Activated T-helper 2 cell treated with anti-CD3 and anti-CD28 coated beads, Interferon-gamma antibody, Interleukin-2, Interleukin-4, amounts not matched to agents 10 μg/mL and 5 μg/mL and 100 μg/mL, durations not matched to agents 14 hours and 24 hours and 36 hours (primary cell): ENCODE results near the gene SMPX. TPM values are rescaled to one million over a fixed set of nuclear protein-coding genes. Genes with fewer than 3 reads are reported as not detected.

Experiments used
- DNase-seq: peaks from one replicate; pipeline ENCODE4 v3.0.0; 2021; ENCODE audit warnings: low spot score
- H3K27ac Mint-ChIP-seq: one replicate; pipeline ENCODE4 v1.8.0; 2021; ENCODE audit warnings: mixed read lengths
- H3K27me3 Mint-ChIP-seq: one replicate; pipeline ENCODE4 v1.8.0; 2021; ENCODE audit warnings: low read depth, mixed read lengths
- H3K36me3 Mint-ChIP-seq: one replicate; pipeline ENCODE4 v1.8.0; 2021; ENCODE audit warnings: low read depth, mixed read lengths
- H3K4me1 Mint-ChIP-seq: one replicate; pipeline ENCODE4 v1.8.0; 2021; ENCODE audit warnings: low read depth, mixed read lengths
- H3K4me3 Mint-ChIP-seq: one replicate; pipeline ENCODE4 v1.8.0; 2021; ENCODE audit warnings: low read depth, mild to moderate bottlenecking, moderate library complexity, mixed read lengths
- H3K9me3 Mint-ChIP-seq: one replicate; pipeline ENCODE4 v1.8.0; 2021; ENCODE audit warnings: mixed read lengths
- intact Hi-C: fragments of 100-400 bp; cut with micrococcal nuclease; formaldehyde crosslinking; loops from one replicate; pipeline ENCODE4 v1.15.1; 2023
- total RNA-seq: library from RNA; stranded (reverse); gene quantifications from 2 replicates; pipeline ENCODE4 v1.2.3, GENCODE V29; 2022

SMPX gene
- total RNA-seq, 1 donor from 2014 or later: not detected

- H3K4me3 Mint-ChIP-seq: no peak overlapping the region
- no peaks in the 10 kb centered on the region for H3K9me3 Mint-ChIP-seq
- H3K36me3 Mint-ChIP-seq: no peaks in the 10 kb centered on the region
- no peak overlapping the region for H3K27ac Mint-ChIP-seq
- intact Hi-C loops: no loop called here
- H3K27me3 Mint-ChIP-seq: no peaks in the 10 kb centered on the region
- DNase-seq: no peak
- no peaks in the 10 kb centered on the region for H3K4me1 Mint-ChIP-seq
These were observed 59.6 kb downstream of the SMPX start for GRCh38 chrX:21698272-21698671.

GRCh38 chrX:21691512-21692018, 66.4 kb downstream of the SMPX start:
- intact Hi-C loops: no loop called here
- no peaks in the 10 kb centered on the region for H3K9me3 Mint-ChIP-seq
- no peaks in the 10 kb centered on the region for H3K27me3 Mint-ChIP-seq
- no peak overlapping the region for H3K4me3 Mint-ChIP-seq
- H3K27ac Mint-ChIP-seq: no peak overlapping the region
- H3K4me1 Mint-ChIP-seq: peaks cover 2% of the 10 kb centered on the region
- DNase-seq: no peak
- H3K36me3 Mint-ChIP-seq: no peaks in the 10 kb centered on the region

DNA sequence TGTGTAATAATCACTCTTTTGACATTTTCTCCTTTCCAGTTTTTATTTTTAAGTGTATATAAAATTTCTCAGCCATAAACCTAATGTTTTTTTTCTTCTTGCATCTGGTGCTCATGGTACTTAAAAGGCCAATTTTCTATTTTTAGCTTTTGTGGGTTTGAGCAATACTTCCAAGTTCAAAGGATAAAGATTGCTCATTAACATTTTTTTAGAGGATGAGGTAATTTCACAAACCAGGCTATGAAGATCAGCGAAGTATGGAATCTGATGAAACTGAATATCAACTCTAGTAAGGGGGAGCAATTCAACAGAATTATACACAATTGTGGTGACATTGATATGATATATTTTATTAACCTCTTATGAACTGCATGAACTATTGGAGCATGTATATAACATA, 74.0 kb downstream of the SMPX start:
- no peak overlapping the region for H3K4me3 Mint-ChIP-seq
- intact Hi-C loops: no loop called here
- H3K9me3 Mint-ChIP-seq: no peaks in the 10 kb centered on the region
- no peaks in the 10 kb centered on the region for H3K36me3 Mint-ChIP-seq
- no peak overlapping the region for H3K27ac Mint-ChIP-seq
- H3K4me1 Mint-ChIP-seq: no peaks in the 10 kb centered on the region
- H3K27me3 Mint-ChIP-seq: no peaks in the 10 kb centered on the region
- no peak for DNase-seq

DNA sequence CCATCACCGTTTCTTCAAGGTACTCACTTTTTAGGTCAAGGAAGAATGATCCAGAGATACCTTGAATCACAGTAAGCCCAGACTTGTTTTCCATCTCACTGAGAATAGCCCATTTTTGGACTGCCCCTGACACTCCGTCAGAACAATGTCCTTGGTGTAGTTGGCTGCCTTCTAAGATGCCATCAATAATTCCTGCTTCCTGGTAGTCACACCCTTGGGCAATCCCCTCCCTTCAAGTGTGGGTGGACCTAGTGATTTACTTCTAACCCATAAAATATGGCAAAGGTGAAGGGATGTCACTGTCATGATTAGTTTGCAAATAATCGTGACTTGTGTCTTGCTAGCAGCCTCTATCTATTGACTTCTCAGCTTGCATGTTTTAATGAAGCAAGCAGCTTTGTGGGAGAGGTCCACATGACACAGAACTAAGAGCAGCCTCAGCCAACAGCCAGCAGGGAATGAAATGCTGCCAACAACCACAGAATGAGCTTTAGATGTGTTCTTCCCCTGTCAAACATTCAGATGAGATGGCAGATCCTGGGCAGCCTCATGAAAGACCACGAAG, 79.8 kb downstream of the SMPX start:
- intact Hi-C loops: no loop called here
- DNase-seq: no peak
- H3K4me1 Mint-ChIP-seq: peaks cover 1% of the 10 kb centered on the region
- no peaks in the 10 kb centered on the region for H3K27me3 Mint-ChIP-seq
- H3K9me3 Mint-ChIP-seq: no peaks in the 10 kb centered on the region
- no peak overlapping the region for H3K4me3 Mint-ChIP-seq
- H3K27ac Mint-ChIP-seq: no peak overlapping the region
- no peaks in the 10 kb centered on the region for H3K36me3 Mint-ChIP-seq

- H3K27ac Mint-ChIP-seq: no peak overlapping the region
- H3K4me1 Mint-ChIP-seq: peaks cover 1% of the 10 kb centered on the region
- no peak for DNase-seq
- no peaks in the 10 kb centered on the region for H3K36me3 Mint-ChIP-seq
- intact Hi-C loops: no loop called here
- no peaks in the 10 kb centered on the region for H3K9me3 Mint-ChIP-seq
- no peaks in the 10 kb centered on the region for H3K27me3 Mint-ChIP-seq
- no peak overlapping the region for H3K4me3 Mint-ChIP-seq
These were observed 82.0 kb downstream of the SMPX start for GRCh38 chrX:21675931-21676330.

- Mint-ChIP-seq H3K27ac (no peak overlapping the region), H3K36me3 (no peaks in the 10 kb centered on the region), H3K4me3 (no peak overlapping the region), H3K27me3 (no peaks in the 10 kb centered on the region), H3K4me1 (peaks cover 1% of the 10 kb centered on the region), H3K9me3 (no peaks in the 10 kb centered on the region)
- DNase-seq: no peak
- intact Hi-C loops: no loop called here
These were observed 83.3 kb downstream of the SMPX start for GRCh38 chrX:21674430-21675186.

DNA sequence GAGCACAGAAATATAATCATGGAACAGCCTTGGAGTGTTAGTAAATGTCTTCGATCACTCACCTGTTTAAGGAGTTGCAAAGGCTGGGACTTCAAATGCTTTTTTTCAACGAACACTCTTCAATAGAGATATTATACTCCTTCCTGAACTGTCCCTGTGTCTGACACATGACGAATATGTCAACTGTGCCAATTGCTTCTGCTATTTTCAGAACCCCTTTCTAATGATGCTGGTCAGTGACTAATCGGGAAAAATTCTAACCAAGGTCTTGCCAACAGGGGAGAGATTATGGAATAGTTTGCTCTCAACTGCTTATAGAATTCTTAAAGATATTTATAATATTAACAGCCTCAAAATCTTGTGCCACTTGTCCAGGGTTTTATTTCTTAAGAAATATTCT, 91.2 kb downstream of the SMPX start:
- intact Hi-C loops: no loop called here
- H3K4me3 Mint-ChIP-seq: no peak overlapping the region
- H3K36me3 Mint-ChIP-seq: no peaks in the 10 kb centered on the region
- H3K9me3 Mint-ChIP-seq: no peaks in the 10 kb centered on the region
- no peak for DNase-seq
- H3K27ac Mint-ChIP-seq: no peak overlapping the region
- H3K27me3 Mint-ChIP-seq: peaks cover 7% of the 10 kb centered on the region
- no peaks in the 10 kb centered on the region for H3K4me1 Mint-ChIP-seq

DNA sequence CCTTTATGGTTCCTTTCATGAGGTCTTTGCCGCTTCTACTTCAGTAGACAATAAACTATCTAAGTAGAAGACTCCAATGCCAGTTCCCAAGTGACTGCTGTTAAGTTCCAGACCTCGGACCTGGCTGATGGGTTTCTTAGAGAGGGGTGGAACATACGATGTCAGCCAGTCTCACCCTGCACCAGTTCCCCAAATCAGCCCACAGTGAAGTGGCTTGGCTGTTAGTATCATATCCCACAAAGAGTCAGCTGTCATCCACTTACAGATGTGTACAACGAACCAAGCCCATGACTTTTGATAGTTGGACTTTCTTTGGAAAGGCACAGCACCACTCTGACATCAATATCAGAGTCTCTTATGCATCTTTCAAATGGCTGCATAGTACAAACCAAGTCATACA, 91.7 kb downstream of the SMPX start:
- Mint-ChIP-seq H3K27me3 (peaks cover 7% of the 10 kb centered on the region), H3K36me3 (no peaks in the 10 kb centered on the region), H3K4me3 (no peak overlapping the region), H3K4me1 (no peaks in the 10 kb centered on the region), H3K27ac (no peak overlapping the region), H3K9me3 (no peaks in the 10 kb centered on the region)
- no peak for DNase-seq
- intact Hi-C loops: no loop called here

DNA sequence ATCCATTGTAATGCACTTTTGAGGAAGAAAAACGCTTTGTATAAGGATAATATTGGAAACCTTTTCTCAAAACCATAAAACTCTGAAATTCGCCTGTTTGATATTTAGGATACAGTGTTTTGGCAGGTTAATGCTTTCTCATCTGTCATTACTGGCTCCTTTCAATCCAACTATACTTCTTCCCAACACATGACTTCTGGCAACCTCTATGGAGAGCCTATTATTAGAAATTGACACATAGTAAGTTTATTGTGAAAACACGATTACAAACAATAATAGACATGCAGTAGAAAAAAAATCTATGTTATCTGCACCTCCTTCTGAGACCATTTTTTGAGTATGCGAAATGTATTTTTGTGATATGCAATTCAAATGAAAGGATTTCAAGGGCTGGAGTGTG, 95.2 kb downstream of the SMPX start:
- Mint-ChIP-seq H3K9me3 (no peaks in the 10 kb centered on the region), H3K27ac (no peak overlapping the region), H3K4me3 (no peak overlapping the region), H3K36me3 (no peaks in the 10 kb centered on the region), H3K27me3 (peaks cover 14% of the 10 kb centered on the region), H3K4me1 (no peaks in the 10 kb centered on the region)
- no peak for DNase-seq
- intact Hi-C loops: no loop called here

- Mint-ChIP-seq H3K4me1 (no peaks in the 10 kb centered on the region), H3K9me3 (no peaks in the 10 kb centered on the region)
- DNase-seq: no peak
These were observed 96.6 kb downstream of the SMPX start for GRCh38 chrX:21661316-21661715.

DNA sequence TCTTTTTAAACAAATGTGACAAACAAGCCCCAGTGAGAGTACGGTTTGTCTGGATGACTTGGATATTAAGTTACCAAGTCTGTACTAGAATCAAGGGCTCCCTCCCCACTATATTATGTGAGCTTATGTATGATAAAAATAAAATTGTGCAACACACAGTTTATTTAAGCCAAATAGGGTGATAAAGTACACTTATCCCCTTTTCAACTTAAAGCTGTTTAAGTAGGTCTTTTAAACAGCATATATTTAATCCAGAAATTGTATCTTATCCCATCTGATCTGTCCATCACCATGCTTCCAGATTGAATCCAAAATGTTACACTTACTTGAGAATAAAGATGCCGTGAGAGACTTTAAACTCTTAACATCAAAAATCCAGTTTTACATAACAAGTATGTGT, 97.8 kb downstream of the SMPX start:
- Mint-ChIP-seq H3K9me3 (no peaks in the 10 kb centered on the region), H3K4me3 (no peak overlapping the region), H3K4me1 (no peaks in the 10 kb centered on the region), H3K36me3 (no peaks in the 10 kb centered on the region), H3K27me3 (peaks cover 13% of the 10 kb centered on the region), H3K27ac (no peak overlapping the region)
- no peak for DNase-seq
- intact Hi-C loops: no loop called here

More at GRCh38 chrX:21661316-21661715, 96.6 kb downstream of the SMPX start:
- intact Hi-C loops: no loop called here
- no peaks in the 10 kb centered on the region for H3K36me3 Mint-ChIP-seq
- peaks cover 14% of the 10 kb centered on the region for H3K27me3 Mint-ChIP-seq
- no peak overlapping the region for H3K27ac Mint-ChIP-seq
- H3K4me3 Mint-ChIP-seq: no peak overlapping the region

GRCh38 chrX:21659320-21659719, 98.6 kb downstream of the SMPX start:
- intact Hi-C loops: no loop called here
- no peak for DNase-seq
- peaks cover 13% of the 10 kb centered on the region for H3K27me3 Mint-ChIP-seq
- H3K27ac Mint-ChIP-seq: no peak overlapping the region
- H3K4me1 Mint-ChIP-seq: no peaks in the 10 kb centered on the region
- H3K9me3 Mint-ChIP-seq: no peaks in the 10 kb centered on the region
- peak overlapping the region; percentile 54 for H3K4me3 Mint-ChIP-seq
- H3K36me3 Mint-ChIP-seq: no peaks in the 10 kb centered on the region

DNA sequence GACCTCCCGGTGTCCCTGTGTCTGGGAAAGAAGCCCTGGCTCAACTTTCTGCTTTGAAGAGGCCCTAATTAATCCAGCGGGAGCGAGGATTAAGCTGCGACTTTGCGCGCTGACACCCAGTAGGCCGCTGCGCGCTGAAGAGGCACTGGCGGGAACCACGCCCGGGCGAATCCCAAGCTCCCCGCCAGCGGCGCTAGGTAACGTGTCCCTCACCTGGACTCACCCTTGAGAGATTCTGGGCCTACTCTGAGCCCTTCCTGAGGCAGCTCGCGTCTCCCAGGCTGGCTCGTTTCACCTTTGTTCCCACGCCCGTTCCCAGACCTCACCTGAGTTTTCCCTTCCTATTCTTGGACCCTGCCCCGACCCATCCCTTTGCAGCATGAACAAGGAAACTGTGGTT, 99.2 kb downstream of the SMPX start:
- peak overlapping the region; percentile 54 for H3K4me3 Mint-ChIP-seq
- no peaks in the 10 kb centered on the region for H3K36me3 Mint-ChIP-seq
- H3K27ac Mint-ChIP-seq: no peak overlapping the region
- no peaks in the 10 kb centered on the region for H3K4me1 Mint-ChIP-seq
- no peaks in the 10 kb centered on the region for H3K9me3 Mint-ChIP-seq
- intact Hi-C loops: no loop called here
- DNase-seq: no peak
- peaks cover 13% of the 10 kb centered on the region for H3K27me3 Mint-ChIP-seq
